Activated T-cell treated with anti-CD3 and anti-CD28 coated beads, Interleukin-2, amount 50 U/mL, for 1 hour (primary cell): Measurements from ENCODE around the gene SYNJ2.

Experiments
- DNase-seq: peaks from one replicate; pipeline ENCODE4 v3.0.0-alpha.2; 2020

Gene SYNJ2

GRCh38 chr6:158030380-158031300 is 49.0 kb downstream of the SYNJ2 start:
- peak; percentile 17 for DNase-seq

GRCh38 chr6:158031381-158032353 is 50.0 kb downstream of the SYNJ2 start:
- DNase-seq = peak; percentile 52

GRCh38 chr6:158032354-158032733 is 50.7 kb downstream of the SYNJ2 start:
- DNase-seq = peak; percentile 14

GRCh38 chr6:158033077-158033750 is 51.6 kb downstream of the SYNJ2 start:
- peak; percentile 13 for DNase-seq

- no peak for DNase-seq
Observed at GRCh38 chr6:158033751-158034702, 52.4 kb downstream of the SYNJ2 start.

GRCh38 chr6:158036261-158036660 is 54.6 kb downstream of the SYNJ2 start:
- no peak for DNase-seq

GRCh38 chr6:158037021-158037420 is 55.4 kb downstream of the SYNJ2 start:
- peak; percentile 10 for DNase-seq

GRCh38 chr6:158037771-158038170 is 56.1 kb downstream of the SYNJ2 start:
- peak; percentile 13 for DNase-seq

- DNase-seq = peak; percentile 6
Observed at GRCh38 chr6:158038291-158039177, 56.9 kb downstream of the SYNJ2 start.

GRCh38 chr6:158039178-158039557 is 57.5 kb downstream of the SYNJ2 start:
- peak; percentile 13 for DNase-seq

GRCh38 chr6:158039571-158040050 is 57.9 kb downstream of the SYNJ2 start:
- DNase-seq = peak; percentile 14

GRCh38 chr6:158040051-158040803 is 58.6 kb downstream of the SYNJ2 start:
- DNase-seq = peak; percentile 15

GRCh38 chr6:158040804-158041347 is 59.2 kb downstream of the SYNJ2 start:
- DNase-seq = peak; percentile 12

- DNase-seq = peak; percentile 8
Observed at GRCh38 chr6:158041370-158041769, 59.7 kb downstream of the SYNJ2 start.

GRCh38 chr6:158041788-158042187 is 60.1 kb downstream of the SYNJ2 start:
- peak; percentile 4 for DNase-seq

- peak; percentile 14 for DNase-seq
Observed at GRCh38 chr6:158042245-158042798, 60.7 kb downstream of the SYNJ2 start.

GRCh38 chr6:158043008-158043407 is 61.3 kb downstream of the SYNJ2 start:
- peak; percentile 1 for DNase-seq

GRCh38 chr6:158043586-158044524 is 62.2 kb downstream of the SYNJ2 start:
- peak; percentile 16 for DNase-seq
